Lower leg skin (tissue), 4 donors: ENCODE measurements around the gene MYO1E. TPM values are rescaled to one million over a fixed set of nuclear protein-coding genes. Genes with fewer than 3 reads are reported as not detected.

Experiments
- DNase-seq, 2 donors: peaks; one replicate each; pipeline ENCODE4 v3.0.0-alpha.2; 2019; ENCODE audit warnings: low spot score in 2 of 2
- H3K4me3 ChIP-seq: fragments of 200-600 bp; sonication (generic); 2 replicates; pipeline ENCODE4 v1.5.1; 2017; ENCODE audit warnings: mild to moderate bottlenecking, low read depth; ENCODE audit not compliant: poor library complexity, severe bottlenecking
- POLR2A ChIP-seq, 2 donors: fragments of 450-650 bp; IDR thresholded peaks; one replicate each; pipeline ENCODE4 v1.6.1; 2016 to 2017; ENCODE audit warnings: antibody characterized with exemption in 2 of 2, mild to moderate bottlenecking in 1 of 2, moderate library complexity in 1 of 2
- WGBS, 2 donors: methylation state at CpG; one replicate each; pipeline ENCODE4 v1.1.5; 2018; 5-methylcytosine and 5-hydroxymethylcytosine counted together
- intact Hi-C: fragments of 100-400 bp; cut with DNase I; formaldehyde crosslinking; loops from one replicate; pipeline ENCODE4 v1.15.0; 2023; ENCODE audit warnings: low total_unique reads
- total RNA-seq, 4 donors: library from RNA; depleted of rRNA; stranded (reverse); fragments of >200 nt; gene quantifications; one replicate each; pipeline ENCODE4 v1.1.0, GENCODE V29; 2016
- TF ChIP-seq, protein P1 (sequence below), 3 donors: fragments of 450-650 bp; IDR thresholded peaks; one replicate each; pipeline ENCODE4 v1.5.1; 2016; ENCODE audit warnings: antibody characterized with exemption in 3 of 3, mild to moderate bottlenecking in 3 of 3, moderate library complexity in 2 of 3

Gene MYO1E
- total RNA-seq, 4 donors from 2014 or later: 134 to 218 (median 183) TPM

DNA sequence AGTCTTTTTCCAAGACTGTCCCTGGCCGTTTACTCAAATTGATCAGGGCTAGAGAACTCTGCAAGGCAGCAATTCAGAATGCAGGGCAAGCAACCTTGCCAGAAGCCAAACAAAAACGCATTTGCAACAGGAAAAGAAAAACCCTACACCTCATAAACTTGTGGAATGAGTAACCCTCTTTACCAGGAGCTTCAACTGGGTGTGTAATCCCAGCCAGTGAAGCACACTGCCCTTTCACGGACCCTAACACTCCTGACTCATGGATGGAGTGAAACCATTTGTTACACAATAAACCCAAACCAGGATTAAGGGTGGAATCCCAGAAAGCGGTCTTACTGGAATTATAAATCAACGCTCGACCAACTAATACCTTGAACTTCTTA is 180.8 kb downstream of the MYO1E start:
- intact Hi-C loops: no loop called here

DNA sequence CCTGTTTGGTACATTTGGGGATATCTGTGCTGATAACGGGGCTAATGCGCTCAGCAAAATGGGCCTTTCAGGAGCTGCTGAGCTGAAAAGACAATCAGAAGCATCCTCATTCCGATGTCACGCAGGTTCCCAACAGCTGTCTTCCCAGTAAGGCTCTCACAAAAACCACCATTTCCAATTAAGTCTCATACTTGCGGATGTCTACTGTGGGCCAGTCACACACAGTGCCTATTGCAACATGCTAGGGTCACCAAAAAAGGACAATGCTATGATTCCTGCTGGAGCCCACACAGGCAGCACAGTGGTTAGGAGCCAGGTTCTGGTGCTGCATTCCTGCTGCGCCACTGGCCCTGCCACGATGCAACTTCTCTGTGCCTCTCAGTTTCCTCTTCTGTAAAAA is 182.4 kb downstream of the MYO1E start:
- DNase-seq: no peak
- TF ChIP-seq, protein P1, sequence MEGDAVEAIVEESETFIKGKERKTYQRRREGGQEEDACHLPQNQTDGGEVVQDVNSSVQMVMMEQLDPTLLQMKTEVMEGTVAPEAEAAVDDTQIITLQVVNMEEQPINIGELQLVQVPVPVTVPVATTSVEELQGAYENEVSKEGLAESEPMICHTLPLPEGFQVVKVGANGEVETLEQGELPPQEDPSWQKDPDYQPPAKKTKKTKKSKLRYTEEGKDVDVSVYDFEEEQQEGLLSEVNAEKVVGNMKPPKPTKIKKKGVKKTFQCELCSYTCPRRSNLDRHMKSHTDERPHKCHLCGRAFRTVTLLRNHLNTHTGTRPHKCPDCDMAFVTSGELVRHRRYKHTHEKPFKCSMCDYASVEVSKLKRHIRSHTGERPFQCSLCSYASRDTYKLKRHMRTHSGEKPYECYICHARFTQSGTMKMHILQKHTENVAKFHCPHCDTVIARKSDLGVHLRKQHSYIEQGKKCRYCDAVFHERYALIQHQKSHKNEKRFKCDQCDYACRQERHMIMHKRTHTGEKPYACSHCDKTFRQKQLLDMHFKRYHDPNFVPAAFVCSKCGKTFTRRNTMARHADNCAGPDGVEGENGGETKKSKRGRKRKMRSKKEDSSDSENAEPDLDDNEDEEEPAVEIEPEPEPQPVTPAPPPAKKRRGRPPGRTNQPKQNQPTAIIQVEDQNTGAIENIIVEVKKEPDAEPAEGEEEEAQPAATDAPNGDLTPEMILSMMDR (IDR thresholded peaks at IDR 0.05): no peak
- TF ChIP-seq POLR2A (IDR thresholded peaks at IDR 0.05): no peak
- whole genome bisulfite sequencing, 2 donors: 95 to 96% methylated on average over 7 of the region's 7 CpGs
- no peak overlapping the region for H3K4me3 ChIP-seq
- intact Hi-C loops: no loop called here

More for the DNA sequence above, 180.8 kb downstream of the MYO1E start:
- TF ChIP-seq POLR2A (IDR thresholded peaks at IDR 0.05): no peak
- TF ChIP-seq, protein P1 (IDR thresholded peaks at IDR 0.05): no peak
- WGBS, 2 donors: 80 to 81% methylated on average over 6 of the region's 6 CpGs
- H3K4me3 ChIP-seq: no peak overlapping the region
- no peak for DNase-seq

DNA sequence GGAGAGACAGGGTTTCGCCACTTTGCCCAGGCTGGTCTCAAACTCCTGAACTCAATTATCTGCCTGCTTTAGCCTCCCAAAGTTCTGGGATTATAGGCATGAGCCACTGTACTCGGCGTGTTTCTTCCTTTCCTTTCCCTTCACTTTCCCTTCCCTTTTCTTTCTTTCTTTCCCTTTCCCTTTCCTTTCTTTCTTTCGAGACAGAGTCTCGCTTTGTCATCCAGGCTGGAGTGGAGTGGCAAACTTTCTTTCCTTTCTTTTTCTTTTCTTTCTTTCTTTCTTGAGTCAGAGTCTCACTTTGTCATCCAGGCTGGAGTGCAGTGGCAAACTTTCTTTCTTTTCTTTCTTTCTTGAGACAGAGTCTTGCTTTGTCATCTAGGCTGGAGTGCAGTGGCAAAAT is 183.4 kb downstream of the MYO1E start:
- TF ChIP-seq, protein P1 (IDR thresholded peaks at IDR 0.05): no peak
- TF ChIP-seq POLR2A (IDR thresholded peaks at IDR 0.05): no peak
- 92 to 94% methylated on average over 5 of the region's 5 CpGs for WGBS, 2 donors
- no peak overlapping the region for H3K4me3 ChIP-seq
- intact Hi-C loops: no loop called here
- DNase-seq: no peak

DNA sequence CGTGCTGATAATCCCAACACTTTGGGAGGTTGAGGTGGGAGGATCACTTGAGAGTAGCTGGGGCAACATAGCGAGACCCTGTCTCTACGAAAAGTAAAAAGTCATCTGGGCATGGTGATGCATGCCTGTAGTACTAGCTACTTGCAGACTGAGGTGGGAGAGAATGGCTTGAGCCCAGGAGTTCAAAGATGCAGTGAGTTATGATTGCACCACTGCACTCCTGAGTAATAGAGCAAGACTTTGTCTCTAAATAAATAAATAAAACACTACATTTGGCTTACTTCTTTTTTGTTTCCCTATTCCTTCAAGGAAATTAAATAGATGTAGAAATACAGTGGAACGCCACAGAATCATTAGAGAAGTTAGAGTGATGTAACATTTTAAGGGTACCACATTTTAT is 186.2 kb downstream of the MYO1E start:
- 91 to 94% methylated on average over 4 of the region's 4 CpGs for WGBS, 2 donors

DNA sequence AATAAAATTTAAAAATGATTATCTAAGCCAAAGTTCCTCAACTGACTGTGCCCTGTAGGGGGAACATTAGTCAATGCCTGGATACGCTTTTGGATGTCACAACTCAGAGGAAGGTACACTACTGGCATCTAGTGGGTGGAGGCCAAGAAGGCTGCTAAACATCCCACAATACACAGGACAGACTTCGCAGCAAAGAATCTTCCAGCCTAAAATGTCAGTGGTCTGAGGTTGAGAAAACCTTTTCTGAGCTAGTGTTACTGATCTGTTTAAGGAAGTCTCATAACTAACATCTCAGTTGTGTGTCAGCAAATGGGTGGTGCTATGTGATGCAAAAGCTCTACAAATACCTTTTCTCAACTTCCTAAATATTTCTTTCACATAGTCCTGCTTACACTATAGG is 186.9 kb downstream of the MYO1E start:
- intact Hi-C loops: no loop called here

More for the DNA sequence above, 186.2 kb downstream of the MYO1E start:
- no peak for TF ChIP-seq POLR2A (IDR thresholded peaks at IDR 0.05)
- TF ChIP-seq, protein P1 (IDR thresholded peaks at IDR 0.05): no peak
- H3K4me3 ChIP-seq: no peak overlapping the region
- no peak for DNase-seq
- intact Hi-C loops: no loop called here

More for the DNA sequence above, 186.9 kb downstream of the MYO1E start:
- H3K4me3 ChIP-seq: no peak overlapping the region
- WGBS, 2 donors: 88 to 90% methylated on average over 2 of the region's 2 CpGs
- TF ChIP-seq, protein P1 (IDR thresholded peaks at IDR 0.05): no peak
- TF ChIP-seq POLR2A (IDR thresholded peaks at IDR 0.05): no peak
- DNase-seq: no peak
